Epithelial cell of prostate (primary cell): ENCODE results near the gene FTL.

Source experiments
- DNase-seq: peaks from one replicate; pipeline ENCODE4 v3.0.0-alpha.2; 2011; ENCODE audit warnings: low read depth, low spot score
- H3K27ac ChIP-seq: fragments of 450-650 bp; 2 replicates; pipeline ENCODE4 v1.5.1; 2017; ENCODE audit warnings: mild to moderate bottlenecking

FTL gene

GRCh38 chr19:49016067-49016839, 51.1 kb downstream of the FTL start:
- no peak for DNase-seq
- H3K27ac ChIP-seq: no peak overlapping the region
